Measurements from ENCODE around the gene DHX29. TPM values are rescaled to one million over a fixed set of nuclear protein-coding genes. Genes with fewer than 3 reads are reported as not detected.

The DHX29 gene
- total and polyA plus RNA-seq, 2 experiments from 2014 or later = 17.2 to 40.4 TPM

DNA sequence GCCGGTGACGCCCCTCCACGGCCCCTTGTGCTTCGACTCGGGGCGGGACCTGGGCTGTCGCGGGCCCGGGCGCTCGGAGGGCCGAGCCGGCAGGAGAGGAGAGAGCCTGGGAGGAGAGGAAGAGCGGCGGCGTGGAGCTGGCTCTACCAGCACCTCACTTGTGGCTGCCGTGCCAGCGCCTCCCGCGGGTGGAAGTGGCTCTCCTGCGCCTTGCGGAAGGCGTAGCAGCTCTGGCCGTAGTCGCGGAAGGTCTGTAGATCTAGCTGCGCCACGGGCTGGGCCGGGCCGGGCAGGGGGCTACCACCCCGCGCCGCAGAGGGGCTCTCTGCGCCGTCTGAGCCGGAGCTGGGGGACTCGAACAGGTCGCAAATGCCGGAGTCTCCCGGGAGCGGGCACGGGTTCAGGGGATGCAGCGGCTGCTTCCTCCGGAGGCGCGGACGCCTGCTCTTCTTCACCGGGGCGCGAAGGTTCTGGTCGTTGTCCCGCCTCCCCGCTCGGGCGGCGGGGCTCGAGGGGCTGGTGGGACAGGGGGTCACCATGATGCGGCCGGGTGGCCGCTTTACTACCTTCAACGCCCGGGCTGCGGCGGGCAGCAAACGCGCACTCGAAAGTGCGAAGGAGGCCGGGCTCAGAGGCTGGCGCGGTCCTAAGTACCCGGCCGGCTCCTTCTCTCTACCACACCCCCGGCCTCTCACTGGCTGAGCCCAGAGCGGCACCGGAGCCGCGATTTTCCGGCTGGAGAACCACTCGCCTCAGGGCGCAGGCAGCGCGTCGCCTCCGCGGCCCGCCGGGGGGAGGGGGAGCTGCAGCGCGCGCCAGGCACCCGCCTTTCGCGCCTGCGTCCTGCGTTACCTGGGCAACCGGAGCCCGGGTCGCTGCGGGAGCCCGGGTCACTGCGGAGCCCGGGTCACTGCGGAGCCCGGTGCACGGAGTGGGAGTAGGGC, 74.2 kb downstream of the DHX29 start, which contains the start of gene CCNO:
TSS of gene CCNO (minus strand) at position 624 of the 944 bp plus-strand sequence. CDS start at position 539, 85 bp downstream.
- Histone ChIP-seq H3K27me3 (peaks cover 100% of the 10 kb centered on the region), H3K4me3 (peak within 1 kb of the TSS; percentile 39), H3K4me1 (ENCODE audit: low read depth) (peaks cover 4% of the 10 kb centered on the region), H3K9me3 (ENCODE audit: low read depth) (no peaks in the 10 kb centered on the region), H3K27ac (no peak within 1 kb of the TSS), H3K36me3 (no peaks in the 10 kb centered on the region)
- DNase-seq (ENCODE audit: low read depth in 1 of 2, low spot score in 1 of 2) = peak; percentile 82 to 90
- TF ChIP-seq, protein P1, sequence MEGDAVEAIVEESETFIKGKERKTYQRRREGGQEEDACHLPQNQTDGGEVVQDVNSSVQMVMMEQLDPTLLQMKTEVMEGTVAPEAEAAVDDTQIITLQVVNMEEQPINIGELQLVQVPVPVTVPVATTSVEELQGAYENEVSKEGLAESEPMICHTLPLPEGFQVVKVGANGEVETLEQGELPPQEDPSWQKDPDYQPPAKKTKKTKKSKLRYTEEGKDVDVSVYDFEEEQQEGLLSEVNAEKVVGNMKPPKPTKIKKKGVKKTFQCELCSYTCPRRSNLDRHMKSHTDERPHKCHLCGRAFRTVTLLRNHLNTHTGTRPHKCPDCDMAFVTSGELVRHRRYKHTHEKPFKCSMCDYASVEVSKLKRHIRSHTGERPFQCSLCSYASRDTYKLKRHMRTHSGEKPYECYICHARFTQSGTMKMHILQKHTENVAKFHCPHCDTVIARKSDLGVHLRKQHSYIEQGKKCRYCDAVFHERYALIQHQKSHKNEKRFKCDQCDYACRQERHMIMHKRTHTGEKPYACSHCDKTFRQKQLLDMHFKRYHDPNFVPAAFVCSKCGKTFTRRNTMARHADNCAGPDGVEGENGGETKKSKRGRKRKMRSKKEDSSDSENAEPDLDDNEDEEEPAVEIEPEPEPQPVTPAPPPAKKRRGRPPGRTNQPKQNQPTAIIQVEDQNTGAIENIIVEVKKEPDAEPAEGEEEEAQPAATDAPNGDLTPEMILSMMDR (IDR thresholded peaks at IDR 0.05; ENCODE audit: low read depth, low read length) = no peak

DNA sequence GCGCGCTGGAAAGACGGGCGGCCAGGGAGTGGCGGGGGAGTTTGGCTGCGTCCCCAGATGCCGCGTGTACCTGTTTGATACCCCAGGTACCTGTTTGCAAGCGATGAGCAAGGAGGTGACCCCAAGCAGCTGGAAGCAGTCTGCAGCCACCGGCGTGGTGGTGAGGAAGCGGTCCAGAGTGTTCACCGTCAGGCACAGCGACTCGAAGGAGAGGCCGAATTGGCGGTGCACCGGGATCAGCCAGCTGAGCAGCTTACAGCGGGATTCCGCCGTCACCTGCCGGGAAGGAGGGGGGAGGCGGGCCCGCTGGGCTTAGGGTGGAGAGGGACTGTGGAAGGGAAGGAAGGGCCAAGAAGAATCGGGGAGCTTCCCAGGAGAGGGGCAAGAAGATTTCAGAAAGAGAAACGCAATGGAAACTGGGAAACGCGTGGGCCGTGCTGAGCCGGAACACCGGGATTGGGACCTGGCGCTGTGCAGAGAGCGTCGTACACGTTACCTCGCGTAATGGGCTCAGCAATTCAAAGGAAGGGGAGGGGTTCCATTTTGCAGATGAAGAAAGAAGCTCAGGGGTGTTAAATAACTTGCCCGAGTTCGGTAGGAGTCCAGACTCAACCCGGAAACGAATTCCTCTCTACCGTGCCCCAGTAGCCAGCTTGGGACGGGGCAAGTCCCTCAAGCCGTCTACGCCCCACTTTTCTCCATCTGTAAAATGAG, 75.1 kb downstream of the DHX29 start:
- Histone ChIP-seq H3K4me3 (peak overlapping the region; percentile 39), H3K4me1 (ENCODE audit: low read depth) (peaks cover 4% of the 10 kb centered on the region), H3K27me3 (peaks cover 100% of the 10 kb centered on the region), H3K9me3 (ENCODE audit: low read depth) (no peaks in the 10 kb centered on the region), H3K36me3 (no peaks in the 10 kb centered on the region), H3K27ac (no peak overlapping the region)
- DNase-seq (ENCODE audit: low read depth in 1 of 2, low spot score in 1 of 2) = peak; percentile 9 to 43
- TF ChIP-seq, protein P1 (IDR thresholded peaks at IDR 0.05; ENCODE audit: low read depth, low read length) = no peak

DNA sequence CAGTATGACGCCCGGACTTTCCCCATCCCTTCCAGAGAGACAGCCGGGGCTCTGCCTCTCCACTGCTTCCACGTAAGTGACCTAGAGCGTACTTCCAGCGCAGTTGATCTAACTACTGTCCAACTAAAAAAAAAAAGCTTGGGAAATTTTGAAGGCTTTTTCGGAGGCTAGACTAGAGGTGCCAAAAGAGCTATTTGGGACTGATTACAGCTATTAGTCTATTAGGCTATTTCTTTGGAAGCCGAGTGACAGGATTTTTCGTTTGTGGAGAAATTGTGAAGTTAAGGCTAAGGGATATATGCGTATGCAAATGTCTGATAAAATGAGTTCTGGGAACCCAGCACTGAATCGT, 75.6 kb downstream of the DHX29 start:
- Histone ChIP-seq H3K36me3 (no peaks in the 10 kb centered on the region), H3K27ac (no peak overlapping the region), H3K4me3 (peak overlapping the region; percentile 39), H3K27me3 (peaks cover 100% of the 10 kb centered on the region), H3K9me3 (ENCODE audit: low read depth) (no peaks in the 10 kb centered on the region), H3K4me1 (ENCODE audit: low read depth) (peaks cover 4% of the 10 kb centered on the region)
- TF ChIP-seq, protein P1 (IDR thresholded peaks at IDR 0.05; ENCODE audit: low read depth, low read length) = no peak
- DNase-seq (ENCODE audit: low read depth in 1 of 2, low spot score in 1 of 2) = no peak

DNA sequence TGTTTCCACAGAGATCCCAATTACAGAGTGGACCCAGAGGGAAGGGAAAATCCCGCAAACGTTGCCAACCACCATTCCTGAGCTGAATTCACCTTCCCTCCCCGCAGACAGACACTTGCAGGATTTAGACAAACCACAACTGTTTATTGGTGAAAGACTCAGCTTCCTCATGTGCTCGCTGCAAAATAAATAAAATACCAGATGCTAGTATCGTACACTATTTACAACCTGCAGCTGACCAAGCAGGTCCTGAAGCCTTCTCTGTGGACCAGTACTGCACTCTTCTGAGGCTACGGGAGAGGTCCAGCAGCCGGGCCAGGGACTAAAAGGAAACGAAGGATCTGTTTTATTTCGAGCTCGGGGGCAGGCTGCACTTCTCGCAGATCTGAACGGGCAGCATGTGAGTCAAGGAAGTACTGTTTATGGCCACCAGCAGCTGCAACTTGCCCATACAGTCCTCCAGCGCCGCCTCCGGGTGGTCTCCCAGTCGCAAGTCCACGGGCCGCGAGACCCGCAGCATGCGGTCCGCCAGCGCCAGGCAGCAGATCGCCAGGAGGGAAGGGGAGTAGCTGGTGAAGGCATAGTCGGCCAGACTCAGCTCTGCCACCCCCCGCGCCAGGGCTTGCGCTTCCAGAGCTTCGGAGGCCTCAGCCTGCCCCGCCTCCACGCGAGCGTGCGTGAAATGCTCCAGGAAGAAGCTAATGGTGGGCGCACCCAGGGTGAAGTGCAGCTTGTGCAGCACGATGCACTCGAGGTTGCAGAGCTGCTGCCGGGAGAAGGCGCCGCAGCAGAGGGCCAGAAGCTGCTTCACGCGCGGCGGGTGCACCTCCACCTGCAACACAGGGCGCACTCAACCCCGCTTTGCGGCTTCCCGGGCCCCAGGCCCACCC, 76.2 kb downstream of the DHX29 start:
- peaks cover 100% of the 10 kb centered on the region for H3K27me3 ChIP-seq
- H3K27ac ChIP-seq = no peak overlapping the region
- TF ChIP-seq, protein P1 (IDR thresholded peaks at IDR 0.05; ENCODE audit: low read depth, low read length) = no peak
- no peaks in the 10 kb centered on the region for H3K36me3 ChIP-seq
- H3K9me3 ChIP-seq (ENCODE audit: low read depth) = no peaks in the 10 kb centered on the region
- DNase-seq (ENCODE audit: low read depth in 1 of 2, low spot score in 1 of 2) = peak; percentile 14 to 46
- peak overlapping the region; percentile 39 for H3K4me3 ChIP-seq
- peaks cover 4% of the 10 kb centered on the region for H3K4me1 ChIP-seq (ENCODE audit: low read depth)

DNA sequence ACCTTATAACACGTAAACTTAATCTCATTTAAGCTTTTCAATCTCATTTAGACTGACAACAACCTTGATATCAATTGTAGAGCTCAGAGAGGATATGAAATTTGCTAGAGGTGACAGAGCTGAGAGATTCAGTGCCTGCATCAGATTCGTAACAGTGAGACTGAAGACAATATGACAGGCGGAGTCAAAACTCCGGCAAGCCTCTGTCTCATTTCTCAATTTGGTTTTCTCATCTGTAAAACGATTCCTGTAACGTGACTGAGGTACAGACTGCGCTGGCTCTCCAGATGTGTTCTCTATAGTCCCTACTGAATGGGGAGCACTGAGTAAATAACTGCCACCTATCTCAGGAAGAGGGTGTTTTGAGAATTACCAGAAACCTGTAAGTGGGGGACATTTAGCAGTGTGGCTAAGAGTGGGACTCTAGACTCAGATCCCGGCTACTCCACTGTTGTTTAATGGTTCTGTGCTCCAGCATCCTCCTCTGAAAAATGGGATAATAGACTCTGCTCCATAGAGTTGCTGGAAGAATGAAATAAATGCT, 77.3 kb downstream of the DHX29 start:
- peaks cover 100% of the 10 kb centered on the region for H3K27me3 ChIP-seq
- no peaks in the 10 kb centered on the region for H3K36me3 ChIP-seq
- H3K4me1 ChIP-seq (ENCODE audit: low read depth) = peaks cover 4% of the 10 kb centered on the region
- no peak for DNase-seq (ENCODE audit: low read depth in 1 of 2, low spot score in 1 of 2)
- TF ChIP-seq, protein P1 (IDR thresholded peaks at IDR 0.05; ENCODE audit: low read depth, low read length) = no peak
- H3K27ac ChIP-seq = no peak overlapping the region
- no peak overlapping the region for H3K4me3 ChIP-seq
- no peaks in the 10 kb centered on the region for H3K9me3 ChIP-seq (ENCODE audit: low read depth)
